CD4-positive, alpha-beta T cell treated with Interferon gamma for 1 hour (primary cell): ENCODE measurements around the gene MRTO4.
A peak's percentile ranks its signal among the peaks of the same experiment; 100 is the strongest.
"Not testable (repeated sequence)": the region's sequence is repeated elsewhere in the genome, so short reads cannot be mapped to it uniquely, and the experiment has no call there.

Experiments
- DNase-seq: peaks from one replicate; pipeline ENCODE4 v3.0.0-alpha.2; 2020

Gene MRTO4

GRCh38 chr1:19273106-19273843 is 21.7 kb downstream of the MRTO4 start:
- DNase-seq = no peak

- DNase-seq = not testable (repeated sequence)
These were observed 22.4 kb downstream of the MRTO4 start for GRCh38 chr1:19273844-19274531.

GRCh38 chr1:19274636-19275035 is 23.0 kb downstream of the MRTO4 start:
- no peak for DNase-seq

GRCh38 chr1:19283891-19284290 is 32.3 kb downstream of the MRTO4 start:
- DNase-seq = no peak

- DNase-seq = no peak
These were observed 33.3 kb downstream of the MRTO4 start for GRCh38 chr1:19284881-19285280.

GRCh38 chr1:19285366-19285765 is 33.8 kb downstream of the MRTO4 start:
- DNase-seq = not testable (repeated sequence)

- not testable (repeated sequence) for DNase-seq
These were observed 34.2 kb downstream of the MRTO4 start for GRCh38 chr1:19285807-19286206.

- no peak for DNase-seq
These were observed 36.0 kb downstream of the MRTO4 start for GRCh38 chr1:19287436-19288185.

- peak; percentile 47 for DNase-seq
These were observed 37.0 kb downstream of the MRTO4 start, which contains the start of gene AKR7A3 for GRCh38 chr1:19288324-19289241. Gene AKR7A3, minus strand, starts transcription at chr1:19288770. Its CDS starts 61 bp downstream, at chr1:19288709.

- DNase-seq = no peak
These were observed 37.6 kb downstream of the MRTO4 start for GRCh38 chr1:19289244-19289643.

- DNase-seq = no peak
These were observed 43.0 kb downstream of the MRTO4 start for GRCh38 chr1:19294638-19295037.

- DNase-seq = no peak
These were observed 48.6 kb downstream of the MRTO4 start for GRCh38 chr1:19300211-19300610.

- not testable (repeated sequence) for DNase-seq
These were observed 52.5 kb downstream of the MRTO4 start for GRCh38 chr1:19304081-19304480.

GRCh38 chr1:19305880-19306279 is 54.3 kb downstream of the MRTO4 start:
- DNase-seq = no peak

GRCh38 chr1:19306941-19307340 is 55.3 kb downstream of the MRTO4 start:
- DNase-seq = no peak

GRCh38 chr1:19307794-19308508 is 56.3 kb downstream of the MRTO4 start:
- DNase-seq = no peak

GRCh38 chr1:19308509-19308907 is 56.9 kb downstream of the MRTO4 start:
- DNase-seq = no peak

GRCh38 chr1:19309123-19309813 is 57.7 kb downstream of the MRTO4 start:
- DNase-seq = no peak
